SK-MEL-5 (cell line): ENCODE data around the gene SSNA1. TPM values are rescaled to one million over a fixed set of nuclear protein-coding genes. Genes with fewer than 3 reads are reported as not detected.
A peak's percentile ranks its signal among the peaks of the same experiment; 100 is the strongest.

Experiments used
- DNase-seq: peaks from one replicate; pipeline ENCODE4 v3.0.0-alpha.2; 2016; ENCODE audit warnings: low read depth, low spot score
- in situ Hi-C: cut with HindIII; loops from 2 replicates; pipeline ENCODE4 v1.10.0; 2016; ENCODE audit warnings: low sequenced_read_pairs, high pct_unique_total_duplicates, low pct_unique_long_range_greater_than_20kb
- total RNA-seq: library from RNA; depleted of rRNA; stranded (reverse); fragments of >200 nt; shearing (Covaris generic); gene quantifications from 2 replicates; pipeline ENCODE4 v1.2.3, GENCODE V29; 2014

SSNA1 gene
- total RNA-seq, 1 experiment from 2014 or later = 59.2 TPM

GRCh38 chr9:137164370-137165249, 23.9 kb upstream of the SSNA1 start:
- in situ Hi-C loops = no loop called here
- DNase-seq = no peak

GRCh38 chr9:137165250-137165836, 23.1 kb upstream of the SSNA1 start:
- in situ Hi-C loops = no loop called here
- DNase-seq = no peak

- no peak for DNase-seq
- in situ Hi-C loops = no loop called here
Observed at GRCh38 chr9:137166380-137167229, 21.9 kb upstream of the SSNA1 start.

GRCh38 chr9:137167277-137167746, 21.2 kb upstream of the SSNA1 start:
- in situ Hi-C loops = no loop called here
- DNase-seq = no peak

DNA sequence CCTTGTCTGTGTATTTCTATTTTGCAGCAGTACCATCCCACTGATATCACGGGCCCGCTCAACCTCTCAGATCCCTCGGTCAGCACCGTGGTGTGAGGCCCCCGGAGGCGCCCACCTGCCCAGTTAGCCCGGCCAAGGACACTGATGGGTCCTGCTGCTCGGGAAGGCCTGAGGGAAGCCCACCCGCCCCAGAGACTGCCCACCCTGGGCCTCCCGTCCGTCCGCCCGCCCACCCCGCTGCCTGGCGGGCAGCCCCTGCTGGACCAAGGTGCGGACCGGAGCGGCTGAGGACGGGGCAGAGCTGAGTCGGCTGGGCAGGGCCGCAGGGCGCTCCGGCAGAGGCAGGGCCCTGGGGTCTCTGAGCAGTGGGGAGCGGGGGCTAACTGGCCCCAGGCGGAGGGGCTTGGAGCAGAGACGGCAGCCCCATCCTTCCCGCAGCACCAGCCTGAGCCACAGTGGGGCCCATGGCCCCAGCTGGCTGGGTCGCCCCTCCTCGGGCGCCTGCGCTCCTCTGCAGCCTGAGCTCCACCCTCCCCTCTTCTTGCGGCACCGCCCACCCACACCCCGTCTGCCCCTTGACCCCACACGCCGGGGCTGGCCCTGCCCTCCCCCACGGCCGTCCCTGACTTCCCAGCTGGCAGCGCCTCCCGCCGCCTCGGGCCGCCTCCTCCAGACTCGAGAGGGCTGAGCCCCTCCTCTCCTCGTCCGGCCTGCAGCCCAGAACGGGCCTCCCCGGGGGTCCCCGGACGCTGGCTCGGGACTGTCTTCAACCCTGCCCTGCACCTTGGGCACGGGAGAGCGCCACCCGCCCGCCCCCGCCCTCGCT, 20.5 kb upstream of the SSNA1 start:
- DNase-seq = peak; percentile 22
- in situ Hi-C loops = no loop called here

DNA sequence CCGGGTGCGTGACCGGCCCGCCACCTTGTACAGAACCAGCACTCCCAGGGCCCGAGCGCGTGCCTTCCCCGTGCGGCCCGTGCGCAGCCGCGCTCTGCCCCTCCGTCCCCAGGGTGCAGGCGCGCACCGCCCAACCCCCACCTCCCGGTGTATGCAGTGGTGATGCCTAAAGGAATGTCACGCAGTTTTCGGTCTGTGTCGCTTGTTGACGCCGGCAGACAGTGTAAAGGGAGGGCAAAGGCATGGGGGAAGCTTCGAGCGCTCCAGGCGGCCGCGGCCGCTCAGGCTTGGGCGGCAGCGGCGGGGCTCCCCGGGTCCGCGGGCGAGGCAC, 19.9 kb upstream of the SSNA1 start:
- in situ Hi-C loops = no loop called here
- peak; percentile 18 for DNase-seq

DNA sequence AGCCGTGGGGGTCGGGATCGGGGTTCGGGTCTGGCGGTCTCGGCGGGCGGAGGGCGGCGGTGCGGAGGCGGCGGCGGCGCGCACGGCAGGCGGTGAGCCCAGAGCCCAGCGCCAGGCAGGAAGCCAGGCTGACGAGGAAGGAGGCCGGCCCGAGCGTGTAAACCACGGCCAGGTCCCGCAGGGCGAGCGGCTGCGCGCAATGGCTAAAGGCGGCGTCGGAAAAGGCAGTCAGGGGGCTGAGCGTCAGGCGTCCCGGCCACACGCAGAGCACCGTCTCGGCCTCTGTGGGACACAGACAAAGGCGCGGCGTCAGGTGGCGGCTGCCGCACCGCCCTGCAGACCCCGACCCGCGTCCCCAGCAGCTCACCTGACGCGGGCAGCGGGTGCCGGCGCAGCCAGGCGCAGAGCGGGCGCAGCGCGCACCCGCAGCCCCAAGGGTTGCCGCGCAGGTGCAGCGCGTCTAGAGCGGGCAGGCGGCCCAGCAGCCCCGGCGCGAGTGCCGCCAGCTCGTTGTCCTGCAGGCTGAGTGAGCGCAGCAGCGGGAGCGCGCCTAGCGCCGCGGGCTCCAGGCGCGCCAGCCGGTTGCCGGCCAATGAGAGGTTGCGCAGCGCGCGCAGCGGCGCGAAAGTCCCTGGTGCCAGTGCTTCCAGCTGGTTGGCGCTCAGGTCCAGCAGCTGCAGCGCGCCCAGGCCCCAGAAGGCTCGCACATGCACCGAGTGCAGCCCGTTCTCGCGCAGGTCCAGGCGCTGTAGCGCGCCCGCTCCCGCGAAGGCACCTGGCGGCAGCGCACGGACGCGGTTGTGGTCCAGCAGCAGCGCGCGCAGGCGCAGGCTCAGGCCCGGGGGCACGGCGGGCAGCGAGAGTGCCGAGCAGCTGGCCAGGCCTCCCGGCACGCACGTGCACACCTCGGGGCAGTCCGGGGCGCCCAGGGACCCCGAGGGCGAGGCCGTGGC, 19.3 kb upstream of the SSNA1 start:
- peak; percentile 30 for DNase-seq
- in situ Hi-C loops = no loop called here

- in situ Hi-C loops = no loop called here
- no peak for DNase-seq
Observed at GRCh38 chr9:137169896-137170358, 18.5 kb upstream of the SSNA1 start, which contains the start of gene LRRC26. Gene LRRC26 (minus strand): TSS chr9:137170051. CDS start chr9:137169943, 108 bp downstream.

GRCh38 chr9:137170486-137171148, 17.9 kb upstream of the SSNA1 start:
- DNase-seq = no peak
- in situ Hi-C loops = no loop called here

- in situ Hi-C loops = no loop called here
- DNase-seq = no peak
Observed at GRCh38 chr9:137171149-137171900, 17.2 kb upstream of the SSNA1 start.

- in situ Hi-C loops = no loop called here
- no peak for DNase-seq
Observed at GRCh38 chr9:137172901-137173795, 15.3 kb upstream of the SSNA1 start.

GRCh38 chr9:137173796-137174664, 14.4 kb upstream of the SSNA1 start:
- in situ Hi-C loops = no loop called here

GRCh38 chr9:137174722-137175293, 13.7 kb upstream of the SSNA1 start:
- in situ Hi-C loops = no loop called here
- no peak for DNase-seq

More at GRCh38 chr9:137173796-137174664, 14.4 kb upstream of the SSNA1 start:
- no peak for DNase-seq
